GM18867 (cell line): ENCODE results near the gene SLC35A5.

ENCODE experiments used
- ATAC-seq: cut with Tn5 transposase; IDR thresholded peaks from one replicate; pipeline ENCODE4 v1.9.1; 2021; ENCODE audit warnings: mild to moderate bottlenecking, moderate library complexity; ENCODE audit not compliant: unreplicated experiment

Gene SLC35A5

DNA sequence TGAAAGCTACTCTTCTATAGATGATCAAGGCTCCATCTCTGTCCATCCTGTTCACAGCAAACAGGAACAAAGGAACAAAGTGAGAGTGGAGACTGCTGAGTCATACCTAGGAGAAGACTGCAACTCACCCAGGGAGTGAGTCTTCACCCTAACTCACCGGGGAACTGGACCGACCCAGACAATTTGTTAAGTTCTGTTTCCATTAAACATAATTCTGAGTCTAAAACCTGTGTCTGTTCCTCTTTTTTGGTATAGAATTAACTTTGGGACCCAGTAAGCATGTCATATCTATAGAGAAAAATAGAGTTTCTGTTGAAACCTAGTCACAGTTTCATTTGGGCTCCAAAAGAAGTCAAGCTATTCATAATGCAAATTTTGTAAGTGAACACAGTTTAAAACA lies 57.5 kb downstream of the SLC35A5 start:
- peak; percentile 73 for ATAC-seq

- ATAC-seq: no peak
Observed at GRCh38 chr3:112623213-112623612, 61.4 kb downstream of the SLC35A5 start.

DNA sequence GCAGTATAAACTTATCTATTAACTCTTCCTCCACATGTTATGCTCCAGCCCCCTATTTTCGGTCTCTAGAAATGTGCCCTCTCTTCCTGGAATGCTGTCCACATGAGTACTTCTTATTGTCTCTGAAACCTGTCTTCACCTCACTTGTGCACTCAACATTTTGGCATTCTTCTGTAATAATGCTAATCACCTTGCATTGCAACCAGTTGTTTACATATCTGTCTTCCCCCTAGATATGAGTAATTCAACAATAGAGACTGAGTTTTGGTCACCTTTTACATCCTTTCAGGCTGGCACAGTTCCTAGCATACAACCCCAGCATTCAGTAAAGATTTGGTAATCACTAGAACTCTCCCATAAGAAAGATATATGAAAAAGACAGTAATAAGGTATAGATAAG lies 61.9 kb downstream of the SLC35A5 start:
- no peak for ATAC-seq

DNA sequence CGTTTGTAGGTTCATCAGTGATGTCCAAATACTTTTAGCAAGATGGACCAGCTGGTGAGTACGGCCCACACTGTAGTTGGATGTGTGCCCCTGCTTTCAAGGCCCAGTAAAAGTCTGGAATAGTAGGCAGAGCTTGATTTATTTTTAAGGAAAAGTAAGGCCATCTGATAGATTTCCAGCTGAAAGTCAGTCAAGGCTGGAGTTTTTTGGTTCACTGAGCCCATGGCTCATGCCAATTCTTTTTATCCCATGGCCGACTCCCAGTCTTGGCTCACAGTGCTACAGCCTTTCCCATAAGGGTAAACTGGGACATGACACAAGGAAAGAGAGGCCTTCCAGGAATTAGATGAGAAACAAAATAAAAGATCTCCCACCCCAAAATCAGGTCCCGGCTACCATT lies 65.6 kb downstream of the SLC35A5 start:
- no peak for ATAC-seq

GRCh38 chr3:112627919-112628466 lies 66.1 kb downstream of the SLC35A5 start:
- no peak for ATAC-seq

DNA sequence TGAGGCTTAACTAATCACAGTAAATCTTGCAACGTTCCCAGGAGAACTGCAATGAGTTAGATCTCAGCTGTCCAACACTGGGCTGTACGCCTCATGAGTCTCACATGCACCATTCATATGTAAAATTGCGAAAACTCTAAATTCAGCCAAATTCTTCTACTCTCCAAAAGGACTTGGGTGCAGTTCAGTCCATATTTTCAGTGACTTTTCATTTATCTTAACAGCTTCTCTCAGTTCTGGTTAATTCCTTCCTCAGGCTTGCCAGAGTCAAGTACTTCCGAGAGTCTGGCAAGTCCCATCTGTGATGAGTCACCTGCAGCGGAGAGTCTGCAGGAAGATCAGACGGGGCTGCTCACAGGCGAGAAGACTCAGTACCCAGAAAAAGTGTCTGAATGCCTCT lies 67.6 kb downstream of the SLC35A5 start:
- peak; percentile 56 for ATAC-seq

GRCh38 chr3:112631257-112631656 lies 69.4 kb downstream of the SLC35A5 start:
- ATAC-seq: no peak

DNA sequence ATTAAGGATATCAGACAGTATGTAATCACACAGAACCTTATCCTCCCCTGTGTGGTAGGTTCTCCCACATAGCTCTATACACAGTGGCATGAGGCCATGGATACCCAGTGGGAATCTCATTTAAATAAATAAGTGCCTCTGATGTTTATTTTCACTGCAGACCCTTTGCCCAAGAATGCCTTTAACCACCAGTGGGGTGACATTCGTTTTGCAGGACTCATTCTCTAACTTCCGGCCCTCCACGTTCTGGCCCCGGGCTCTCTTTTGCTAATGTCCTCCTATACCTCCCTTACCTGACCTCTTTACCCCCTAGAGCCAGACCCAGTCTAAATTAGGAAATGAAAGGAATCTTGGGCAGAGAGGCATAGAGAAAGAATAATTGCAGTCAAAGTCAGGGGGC lies 70.8 kb downstream of the SLC35A5 start:
- ATAC-seq: no peak

- no peak for ATAC-seq
Observed at GRCh38 chr3:112633191-112633590, 71.3 kb downstream of the SLC35A5 start.

DNA sequence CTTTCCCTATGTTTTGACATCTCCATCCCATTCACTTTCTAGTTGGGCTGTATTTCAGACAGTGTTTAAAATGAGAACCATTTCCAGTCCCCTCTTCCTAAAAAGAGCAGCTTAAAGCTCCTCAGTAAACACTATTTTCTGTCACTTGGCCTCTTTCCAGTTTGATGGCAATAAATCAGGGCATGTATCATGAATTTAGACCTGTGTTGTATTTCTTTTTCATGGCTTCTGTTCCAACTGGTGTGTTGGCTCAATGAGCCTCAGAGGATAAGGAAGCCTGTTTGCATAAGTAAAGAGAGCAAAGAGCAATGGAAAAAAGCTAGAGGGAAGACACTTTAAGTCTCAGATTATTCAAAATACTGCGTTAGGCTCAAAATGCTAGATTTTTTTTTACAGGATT lies 71.9 kb downstream of the SLC35A5 start:
- ATAC-seq: no peak

DNA sequence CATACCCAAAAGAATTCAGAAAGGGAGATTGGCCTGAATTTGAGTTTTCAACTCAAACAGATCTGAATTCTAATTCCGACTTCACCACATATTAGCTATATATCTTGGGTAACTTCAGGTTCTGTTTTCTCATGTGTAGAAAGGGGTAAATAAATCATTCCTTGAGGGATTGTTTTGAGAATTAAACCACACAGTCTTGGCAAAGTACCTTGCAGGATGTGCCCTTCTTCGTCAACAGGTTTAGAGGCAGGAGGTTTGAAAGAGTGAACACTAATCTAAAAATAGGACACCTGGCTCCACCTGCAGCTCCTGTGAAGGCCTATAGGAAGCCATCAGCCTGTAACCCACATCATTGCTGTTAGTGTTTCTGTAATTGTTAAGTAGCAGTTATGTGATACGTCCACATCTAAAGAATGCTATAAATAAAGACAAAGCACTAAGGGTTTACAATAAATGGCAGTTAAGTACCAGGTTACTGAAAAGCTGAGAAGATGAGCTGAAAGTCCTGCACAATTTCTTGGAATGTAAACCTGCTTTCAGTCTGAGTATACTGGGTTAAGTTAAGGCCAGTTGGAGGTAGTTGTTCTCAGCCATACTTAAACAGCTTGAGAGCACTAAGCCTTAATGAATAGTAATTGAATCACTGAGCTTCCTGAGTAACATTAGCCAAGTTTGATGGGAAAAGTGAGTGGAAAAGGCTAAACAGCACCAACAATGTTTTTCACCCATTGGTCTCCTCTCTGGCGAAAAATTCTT lies 73.1 kb downstream of the SLC35A5 start:
- ATAC-seq: no peak
